GM18526 (cell line): Measurements from ENCODE around the gene USB1.

Experiments
- POLR2A ChIP-seq: IDR thresholded peaks from 3 replicates; pipeline ENCODE4 v1.6.1; 2011; ENCODE audit not compliant: insufficient read length; ENCODE audit errors: extremely low read depth

USB1 gene

GRCh38 chr16:57962756-57963155 lies 38.5 kb upstream of the USB1 start:
- TF ChIP-seq POLR2A: no peak

- TF ChIP-seq POLR2A: no peak
Observed at GRCh38 chr16:57964157-57964700, 37.0 kb upstream of the USB1 start.

DNA sequence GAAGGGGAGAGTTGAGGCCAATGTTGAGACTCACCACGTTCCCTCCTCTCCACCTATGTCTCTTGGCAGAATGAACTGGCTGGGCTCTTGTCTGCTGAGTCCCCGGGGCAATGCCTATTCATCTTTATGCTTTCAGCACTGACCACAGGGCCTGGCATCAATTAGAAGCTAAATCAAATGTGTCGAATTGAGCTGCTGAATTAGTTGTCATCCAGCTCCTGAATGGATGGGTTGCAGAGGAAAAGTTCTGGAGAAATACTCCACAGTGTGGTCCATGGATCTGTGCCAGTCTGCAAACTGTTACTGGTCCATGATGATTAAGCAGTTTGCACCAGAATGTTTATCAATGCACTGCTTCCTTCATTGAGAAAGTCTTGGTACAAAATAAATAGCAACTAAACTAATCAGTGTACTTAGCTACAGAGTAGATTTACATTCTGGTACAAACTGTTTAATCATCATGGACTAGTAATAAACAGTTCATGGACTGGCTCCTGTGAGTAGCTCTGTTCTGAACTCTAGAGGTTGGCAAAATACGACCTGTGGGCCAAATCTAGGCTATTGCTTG lies 34.9 kb upstream of the USB1 start:
- TF ChIP-seq POLR2A: no peak

GRCh38 chr16:57966986-57967385 lies 34.2 kb upstream of the USB1 start:
- no peak for TF ChIP-seq POLR2A

DNA sequence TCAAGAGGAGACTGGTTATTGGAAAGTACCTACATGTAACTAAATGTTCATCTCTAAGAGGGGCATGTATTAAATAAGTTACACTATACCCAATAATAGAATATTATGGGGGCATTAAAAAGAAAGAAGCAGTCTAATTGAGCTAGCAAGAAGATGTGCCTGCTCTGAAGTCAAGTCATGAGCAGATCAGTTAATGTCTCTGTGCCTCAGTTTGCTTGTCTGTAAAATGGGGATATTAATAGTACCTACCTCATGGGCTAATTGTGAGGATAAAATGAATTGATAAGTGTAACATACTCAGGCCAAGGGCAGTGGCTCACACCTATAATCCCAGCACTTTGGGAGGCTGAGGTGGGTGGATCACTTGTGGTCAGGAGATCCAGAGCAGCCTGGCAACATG lies 33.3 kb upstream of the USB1 start:
- no peak for TF ChIP-seq POLR2A

DNA sequence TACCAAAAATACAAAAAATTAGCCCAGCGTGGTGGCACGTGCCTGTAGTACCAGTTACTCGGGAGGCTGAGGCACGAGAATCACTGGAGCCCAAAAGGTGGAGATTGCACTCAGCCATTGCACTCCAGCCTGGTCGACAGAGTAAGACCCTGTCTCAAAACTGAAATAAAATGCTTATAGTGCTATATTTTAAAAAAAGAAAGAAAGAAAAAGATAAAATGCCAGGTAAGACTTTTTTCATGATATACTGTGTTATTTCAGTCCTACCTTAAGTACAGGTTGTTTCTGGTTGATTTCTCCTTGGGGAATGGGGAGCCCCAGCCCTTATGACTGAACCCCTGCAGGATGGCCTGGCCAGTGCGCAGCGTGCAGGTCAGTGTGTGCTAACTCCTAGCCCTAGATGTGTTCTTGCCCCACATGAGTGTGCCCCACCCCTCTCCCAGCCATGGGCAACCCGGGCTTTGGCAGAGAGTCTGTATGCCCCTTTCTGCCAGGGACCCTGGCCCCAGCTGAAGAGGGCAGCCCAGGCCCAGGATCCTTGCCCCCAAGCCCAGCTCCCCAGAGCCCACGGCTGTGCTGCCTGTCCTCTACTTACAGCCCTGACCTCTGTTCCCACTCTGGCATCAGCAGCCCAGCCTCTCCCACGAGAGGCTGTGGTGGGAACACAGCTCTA lies 31.6 kb upstream of the USB1 start:
- no peak for TF ChIP-seq POLR2A

DNA sequence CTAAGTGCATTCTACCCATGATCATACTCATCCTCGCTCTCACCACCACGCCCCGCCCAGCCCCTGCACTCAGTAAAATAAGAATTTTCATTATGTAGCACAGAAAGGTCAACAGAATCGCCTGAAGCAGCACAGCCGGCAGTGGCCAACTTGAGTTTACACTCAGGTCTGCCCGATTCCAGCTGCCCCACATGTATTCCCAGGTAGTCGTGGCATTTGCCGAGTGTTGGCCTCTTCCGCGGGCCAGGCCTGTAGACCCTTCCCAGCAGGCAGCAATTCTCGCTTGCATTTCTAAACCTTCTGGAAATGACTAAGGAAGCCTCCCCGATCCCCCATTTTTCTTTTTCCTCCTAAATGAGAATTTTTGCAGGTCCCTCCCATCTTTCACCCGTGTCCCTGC lies 30.9 kb upstream of the USB1 start:
- no peak for TF ChIP-seq POLR2A

- no peak for TF ChIP-seq POLR2A
Observed at GRCh38 chr16:57970970-57971369, 30.2 kb upstream of the USB1 start, which contains the start of gene CNGB1. Gene CNGB1, minus strand, starts transcription at chr16:57971128. Its CDS starts 3,842 bp downstream, at chr16:57967286.

- no peak for TF ChIP-seq POLR2A
Observed at GRCh38 chr16:57971848-57972247, 29.4 kb upstream of the USB1 start.

- TF ChIP-seq POLR2A: no peak
Observed at GRCh38 chr16:57972306-57972705, 28.9 kb upstream of the USB1 start.

DNA sequence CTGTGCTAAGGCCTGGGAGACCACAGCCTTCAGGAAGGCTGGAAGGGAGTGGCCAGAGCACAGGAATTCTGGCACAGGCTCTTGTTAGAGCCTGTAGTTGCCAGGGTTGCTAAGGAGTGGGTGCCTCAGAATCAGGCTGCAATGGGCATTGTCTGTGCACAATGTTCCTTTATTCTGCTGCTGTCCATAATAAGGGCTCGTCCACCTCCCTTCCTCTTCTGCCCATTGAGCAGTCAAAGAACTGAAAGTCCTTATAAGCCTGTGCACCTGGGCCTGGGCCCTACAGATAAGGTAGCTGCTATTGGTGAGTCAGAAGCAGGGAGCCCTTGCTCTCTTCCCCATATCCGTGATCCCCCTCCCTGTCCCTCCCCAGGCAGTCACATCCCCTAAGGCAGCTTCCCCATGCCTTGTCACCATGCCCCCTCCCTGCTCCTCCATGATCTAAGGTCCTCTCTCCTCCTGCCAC lies 24.8 kb upstream of the USB1 start:
- no peak for TF ChIP-seq POLR2A

DNA sequence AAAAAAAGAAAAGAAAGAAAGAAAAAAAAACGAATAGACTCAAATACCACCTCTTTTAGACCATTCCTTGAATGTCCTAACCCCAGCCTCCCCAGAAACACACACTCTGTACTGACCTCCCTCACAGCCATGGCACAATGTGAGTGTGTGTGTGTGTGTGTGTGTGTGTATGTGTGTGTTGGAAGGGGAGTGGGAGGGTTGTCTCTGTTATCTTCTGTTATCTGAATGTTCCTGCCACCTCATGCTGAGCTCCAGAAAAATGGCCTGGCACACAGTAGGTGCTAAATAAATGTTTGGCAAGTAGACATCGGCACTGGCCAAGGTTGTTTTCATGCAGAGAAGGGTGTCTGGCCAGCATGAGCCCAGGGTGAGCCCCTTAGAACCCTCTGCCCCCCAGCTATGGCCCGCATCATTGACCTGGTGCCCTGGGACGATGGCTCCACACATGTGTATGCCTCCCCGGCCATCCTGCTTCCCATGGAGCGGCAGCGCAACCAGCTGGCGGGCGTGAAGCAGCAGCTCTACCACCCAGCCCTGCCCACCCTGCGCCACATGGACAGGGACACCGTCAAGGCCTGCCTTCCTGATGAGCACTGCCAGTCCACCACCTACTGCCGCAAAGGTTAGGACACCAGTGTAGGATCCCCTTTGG lies 23.7 kb upstream of the USB1 start:
- no peak for TF ChIP-seq POLR2A

- TF ChIP-seq POLR2A: no peak
Observed at GRCh38 chr16:57979006-57979585, 22.1 kb upstream of the USB1 start.

DNA sequence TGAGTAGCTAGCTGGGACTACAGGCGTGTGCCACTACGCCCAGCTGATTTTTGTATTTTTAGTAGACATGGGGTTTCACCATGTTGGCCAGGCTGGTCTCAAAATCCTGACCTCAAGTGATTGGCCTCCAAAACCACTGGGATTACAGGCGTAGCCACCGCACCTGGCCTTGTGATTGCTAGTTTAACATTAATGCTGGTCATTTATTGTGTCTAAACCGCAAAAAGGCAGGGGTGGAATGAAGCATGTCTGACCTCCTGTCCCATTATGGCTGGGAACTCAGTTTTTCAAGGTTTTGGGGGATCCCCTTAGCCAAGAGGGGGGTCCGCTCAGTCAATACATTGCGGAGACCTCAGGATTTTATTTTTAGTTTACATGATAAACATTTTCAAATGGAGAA lies 19.6 kb upstream of the USB1 start:
- no peak for TF ChIP-seq POLR2A

DNA sequence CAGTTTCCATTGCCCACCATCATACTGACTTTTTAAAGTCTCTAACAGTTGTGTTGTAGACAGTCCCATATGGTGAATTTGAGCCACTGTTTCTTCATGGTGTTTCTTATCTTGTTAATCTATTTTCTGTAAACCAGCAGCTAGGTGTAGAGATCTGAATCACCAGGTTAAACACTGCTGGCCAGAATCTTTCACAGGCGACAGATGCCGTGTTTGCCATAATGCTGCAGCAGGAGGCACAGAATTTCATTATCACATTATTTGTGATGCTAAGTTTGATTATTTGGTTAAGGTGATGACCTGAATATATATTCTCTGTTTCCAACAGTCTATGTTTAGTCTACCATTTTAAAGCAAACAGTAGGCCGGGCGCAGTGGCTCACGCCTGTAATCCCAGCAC lies 18.8 kb upstream of the USB1 start:
- no peak for TF ChIP-seq POLR2A

DNA sequence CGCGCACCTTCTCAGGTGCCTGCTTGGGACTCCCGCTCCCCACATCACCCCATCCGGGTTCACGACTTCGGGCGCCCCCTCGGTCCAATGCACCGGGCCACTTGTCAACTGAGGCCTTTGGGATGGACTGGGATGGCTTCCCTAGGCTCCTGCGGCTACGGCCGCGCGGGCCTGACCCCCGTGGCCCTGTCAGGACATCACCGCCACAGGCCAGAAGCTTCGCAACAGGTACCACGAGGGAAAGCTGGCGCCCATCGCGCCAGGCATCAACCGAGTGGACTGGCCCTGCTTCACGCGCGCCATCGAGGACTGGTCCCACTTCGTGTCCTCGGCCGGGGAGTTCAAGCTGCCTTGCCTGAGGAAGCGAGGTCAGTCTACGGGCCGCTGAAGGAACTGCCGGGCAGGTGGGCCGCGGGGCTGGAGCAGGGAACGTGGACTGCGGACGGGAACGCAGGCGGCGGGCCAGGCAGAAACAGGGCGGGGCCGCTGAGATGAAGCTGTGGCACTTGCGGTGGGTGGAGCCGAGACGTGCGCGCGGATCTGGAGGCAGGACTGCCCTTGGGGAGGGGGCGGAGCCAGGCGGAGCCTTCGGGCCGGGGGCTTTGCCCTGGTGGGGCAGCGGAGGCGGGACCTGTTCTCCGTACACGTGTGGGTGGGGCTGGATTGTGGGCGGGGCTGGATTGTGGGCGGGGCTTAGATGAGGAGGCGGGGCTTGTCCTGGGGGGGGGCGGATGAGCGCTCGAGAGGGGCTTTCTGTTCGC lies 16.6 kb upstream of the USB1 start:
- no peak for TF ChIP-seq POLR2A
